CD4-positive, alpha-beta T cell treated with Interleukin-10 for 1 hour (primary cell): ENCODE data around the gene RPL19.

Experiments used
- DNase-seq: peaks from one replicate; pipeline ENCODE4 v3.0.0-alpha.2; 2020

Gene RPL19

DNA sequence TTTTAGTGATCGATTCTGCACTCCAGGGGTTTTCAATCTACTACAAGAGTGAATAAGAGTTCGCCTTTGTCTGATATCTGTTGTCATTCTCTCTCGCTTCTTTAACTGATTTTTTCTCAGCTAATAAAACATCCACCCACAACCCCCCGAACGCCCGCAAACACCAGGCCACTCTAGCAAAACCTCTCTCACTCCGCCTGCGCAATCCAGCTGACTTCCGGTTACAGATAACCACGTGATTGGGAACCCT is 338 bp upstream of the RPL19 start:
- peak; percentile 92 for DNase-seq

DNA sequence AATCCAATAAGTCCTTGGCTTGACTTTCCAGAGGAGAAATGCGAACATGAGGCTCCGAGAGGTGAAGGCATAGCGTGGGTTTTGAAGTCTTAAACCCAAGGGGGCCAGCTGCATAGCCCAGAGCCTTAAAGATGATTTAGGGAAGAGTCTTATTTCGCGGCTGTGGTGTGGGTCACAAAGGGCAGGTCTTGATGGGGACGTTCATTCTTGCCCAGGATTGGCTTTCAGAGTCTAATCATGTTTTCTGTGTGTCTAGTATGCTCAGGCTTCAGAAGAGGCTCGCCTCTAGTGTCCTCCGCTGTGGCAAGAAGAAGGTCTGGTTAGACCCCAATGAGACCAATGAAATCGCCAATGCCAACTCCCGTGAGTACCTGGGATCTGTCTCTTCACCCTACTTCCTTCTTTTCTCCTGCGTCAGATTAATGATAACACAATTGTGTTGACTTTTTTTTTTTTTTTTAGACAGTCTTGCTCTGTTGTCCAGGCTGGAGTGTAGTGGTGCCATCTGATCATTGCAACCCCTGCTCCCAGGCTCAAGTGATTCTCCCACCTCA is 951 bp downstream of the RPL19 start:
- no peak for DNase-seq

DNA sequence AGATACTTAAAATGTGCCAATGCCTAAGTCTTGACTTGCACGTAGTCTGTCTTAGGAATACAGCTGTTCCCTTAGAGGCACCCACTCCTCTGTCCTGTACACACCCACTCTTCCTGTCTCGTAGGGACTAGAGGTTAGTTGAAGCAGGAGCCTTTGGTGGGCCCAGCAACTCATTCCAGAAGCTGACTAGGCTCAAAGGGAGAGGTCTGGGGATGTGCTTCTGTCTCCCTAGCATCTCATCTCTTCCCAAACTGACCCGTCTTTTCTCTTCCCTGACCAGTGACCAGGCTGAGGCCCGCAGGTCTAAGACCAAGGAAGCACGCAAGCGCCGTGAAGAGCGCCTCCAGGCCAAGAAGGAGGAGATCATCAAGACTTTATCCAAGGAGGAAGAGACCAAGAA is 4.2 kb downstream of the RPL19 start:
- no peak for DNase-seq

DNA sequence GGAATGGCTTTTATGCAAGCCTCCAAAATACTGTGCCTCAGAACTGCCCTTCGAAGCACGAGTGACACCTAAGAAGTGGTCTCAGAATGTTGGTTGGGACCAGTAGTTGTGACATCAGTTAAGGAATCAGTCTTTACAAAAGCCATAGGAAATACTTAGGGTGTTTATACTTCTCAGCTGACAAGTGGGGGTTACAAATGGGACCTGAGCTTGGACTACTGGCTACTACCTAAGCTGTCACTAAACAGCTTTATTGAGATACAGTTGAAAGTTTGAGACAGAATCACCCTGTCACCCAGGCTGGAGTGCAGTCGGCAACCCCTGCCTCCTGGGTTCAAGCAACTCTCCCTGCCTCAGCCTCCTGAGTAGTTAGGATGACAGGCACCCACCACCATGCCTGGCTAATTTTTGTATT is 5.0 kb downstream of the RPL19 start:
- DNase-seq: no peak

DNA sequence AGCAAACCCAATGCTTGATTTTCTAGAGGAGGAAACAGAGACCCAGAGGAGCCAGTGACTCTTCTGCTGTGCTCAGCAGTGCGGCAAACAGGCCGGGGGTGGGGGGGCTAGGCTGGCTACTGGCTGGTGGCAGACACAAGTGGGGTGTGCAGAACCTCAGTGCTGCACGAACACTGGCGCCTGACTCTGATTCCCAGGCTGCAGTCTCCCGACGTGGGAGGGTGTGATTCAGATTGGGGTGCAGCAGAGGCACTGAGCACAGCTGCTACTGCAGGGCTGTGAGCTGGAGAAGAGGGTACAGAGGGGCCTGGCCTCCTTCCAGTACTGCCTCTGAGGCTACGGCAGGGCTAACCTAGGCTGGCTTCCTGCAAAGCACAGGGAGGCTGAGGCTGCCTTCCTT is 8.1 kb downstream of the RPL19 start:
- no peak for DNase-seq

- no peak for DNase-seq
Measured at GRCh38 chr17:39208893-39209292, 8.8 kb downstream of the RPL19 start.

GRCh38 chr17:39209317-39210092 is 9.4 kb downstream of the RPL19 start:
- peak; percentile 74 for DNase-seq

DNA sequence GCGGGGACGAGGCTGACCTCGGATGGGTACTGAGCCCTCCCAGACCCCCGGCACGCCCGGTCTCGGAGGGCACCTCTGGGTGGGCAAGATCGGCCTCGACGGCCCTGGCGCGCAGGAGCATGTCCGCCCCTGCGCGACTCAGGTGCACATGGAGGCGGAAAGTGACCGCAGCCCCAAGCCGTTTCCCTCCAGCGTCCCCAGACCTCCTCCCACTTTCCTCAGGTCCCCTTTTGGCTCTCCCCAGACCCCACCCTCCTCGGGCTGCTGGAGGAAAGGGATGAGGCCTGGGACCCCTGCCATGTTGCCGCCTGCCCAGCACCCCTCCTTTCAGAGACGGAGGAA is 10.0 kb downstream of the RPL19 start:
- no peak for DNase-seq

DNA sequence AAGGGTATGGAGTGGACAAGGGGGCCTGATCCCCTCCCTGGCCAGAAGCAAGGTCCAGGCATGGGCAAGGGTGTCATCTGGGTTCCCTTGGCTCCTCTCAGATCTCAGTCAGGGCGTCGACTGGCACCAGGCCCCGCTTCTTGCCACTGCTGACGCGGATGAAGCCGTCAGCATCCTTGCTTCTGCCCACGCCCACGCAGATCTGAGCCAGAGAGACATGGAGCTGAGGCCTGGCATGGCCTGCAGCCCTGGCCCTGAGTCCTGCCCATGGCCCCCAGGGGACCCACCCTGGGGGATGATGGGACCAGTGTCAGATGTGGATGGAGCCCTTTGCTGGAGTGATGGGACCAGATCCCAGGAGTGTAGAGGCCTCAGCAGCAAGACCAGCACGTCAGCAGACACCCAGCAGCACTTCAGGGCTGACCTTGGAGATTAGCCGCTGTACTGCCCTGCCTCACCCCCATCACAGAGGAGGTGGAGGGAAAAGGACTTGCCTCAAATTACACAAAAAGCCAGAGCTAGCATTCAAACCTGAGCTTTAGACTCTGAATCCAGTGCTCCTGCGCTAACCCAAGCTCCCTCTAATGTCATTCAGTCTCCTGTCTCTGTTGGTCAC is 12.2 kb downstream of the RPL19 start:
- DNase-seq: no peak

- DNase-seq: no peak
Measured at GRCh38 chr17:39212841-39213480, 12.9 kb downstream of the RPL19 start.

DNA sequence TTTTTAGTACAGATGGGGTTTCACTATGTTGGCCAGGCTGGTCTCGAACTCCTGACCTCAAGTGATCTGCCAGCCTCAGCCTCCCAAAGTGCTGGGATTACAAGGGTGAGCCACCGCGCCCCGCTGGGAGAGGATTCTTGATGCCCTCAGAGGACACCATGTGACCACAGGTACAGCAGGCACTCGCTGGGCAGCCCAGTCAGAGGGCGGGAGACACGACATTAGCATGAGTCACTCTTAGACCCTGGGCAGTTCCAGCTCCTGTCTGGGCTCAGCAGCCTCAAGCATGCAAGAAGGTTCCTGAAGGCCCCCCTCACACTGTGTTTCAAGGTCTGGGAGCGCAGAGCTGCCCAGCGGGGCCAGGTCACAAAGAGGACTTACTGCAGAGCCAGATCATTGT is 13.8 kb downstream of the RPL19 start:
- DNase-seq: no peak

DNA sequence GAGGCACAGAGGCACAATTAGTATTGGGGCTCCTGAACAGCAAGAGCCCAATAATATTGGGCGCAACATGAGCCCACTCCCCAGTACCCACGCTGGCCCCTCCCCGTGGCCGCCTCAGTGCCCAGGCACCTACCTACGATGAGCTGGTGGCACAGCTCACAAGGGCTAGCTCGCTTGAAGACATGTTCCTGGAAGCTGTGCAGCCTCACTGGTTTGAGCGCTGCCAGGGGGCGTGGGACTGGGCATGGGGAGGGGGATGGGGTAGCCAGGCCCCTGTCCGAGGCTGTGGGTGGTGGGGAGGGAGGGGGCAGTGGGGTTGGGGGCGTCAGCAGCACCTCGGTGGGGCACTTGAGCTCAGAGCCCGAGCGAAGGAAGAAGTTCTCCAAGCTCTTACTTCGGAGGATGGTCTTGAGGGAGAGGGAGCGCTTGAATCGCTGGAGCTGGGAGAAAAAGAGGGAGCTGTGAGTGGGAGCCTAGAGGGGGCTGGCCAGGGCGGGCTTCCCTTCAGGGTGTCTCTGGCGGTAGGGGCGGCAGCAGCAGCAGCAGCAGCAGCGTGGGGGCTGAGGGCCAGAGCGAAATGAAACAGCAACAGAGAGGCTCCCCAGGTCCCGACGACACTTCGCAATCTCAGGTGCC is 17.8 kb downstream of the RPL19 start:
- DNase-seq: no peak

- DNase-seq: no peak
Measured at GRCh38 chr17:39218906-39219305, 18.8 kb downstream of the RPL19 start.

DNA sequence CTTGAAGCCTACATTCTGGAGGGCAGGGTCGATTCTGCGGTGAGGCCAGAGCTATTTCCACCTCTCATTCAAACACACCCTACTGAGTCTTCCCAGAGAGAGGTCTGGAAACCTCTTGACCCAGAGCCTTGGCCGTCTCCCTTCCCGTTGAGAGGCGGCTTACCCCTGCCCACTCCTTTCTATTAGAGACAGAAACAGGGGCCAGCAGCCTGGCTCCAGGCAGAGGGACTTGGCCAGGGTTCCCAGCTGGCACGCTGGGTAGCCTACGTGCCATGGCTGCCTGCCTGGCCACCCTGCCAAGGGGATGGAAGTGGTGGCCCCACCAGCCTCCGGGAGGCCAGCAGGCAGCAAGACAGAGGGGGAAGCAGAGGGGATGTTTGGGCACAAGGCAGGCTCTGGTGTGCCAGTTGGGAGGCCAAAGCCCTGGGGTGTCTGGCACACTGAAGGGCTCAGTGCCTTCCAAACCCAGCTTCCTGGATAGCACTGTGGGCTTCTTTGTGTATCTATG is 19.6 kb downstream of the RPL19 start:
- DNase-seq: no peak

GRCh38 chr17:39221572-39221971 is 21.5 kb downstream of the RPL19 start:
- no peak for DNase-seq

GRCh38 chr17:39222151-39222550 is 22.1 kb downstream of the RPL19 start:
- no peak for DNase-seq

- no peak for DNase-seq
Measured at GRCh38 chr17:39222866-39223834, 23.1 kb downstream of the RPL19 start.

DNA sequence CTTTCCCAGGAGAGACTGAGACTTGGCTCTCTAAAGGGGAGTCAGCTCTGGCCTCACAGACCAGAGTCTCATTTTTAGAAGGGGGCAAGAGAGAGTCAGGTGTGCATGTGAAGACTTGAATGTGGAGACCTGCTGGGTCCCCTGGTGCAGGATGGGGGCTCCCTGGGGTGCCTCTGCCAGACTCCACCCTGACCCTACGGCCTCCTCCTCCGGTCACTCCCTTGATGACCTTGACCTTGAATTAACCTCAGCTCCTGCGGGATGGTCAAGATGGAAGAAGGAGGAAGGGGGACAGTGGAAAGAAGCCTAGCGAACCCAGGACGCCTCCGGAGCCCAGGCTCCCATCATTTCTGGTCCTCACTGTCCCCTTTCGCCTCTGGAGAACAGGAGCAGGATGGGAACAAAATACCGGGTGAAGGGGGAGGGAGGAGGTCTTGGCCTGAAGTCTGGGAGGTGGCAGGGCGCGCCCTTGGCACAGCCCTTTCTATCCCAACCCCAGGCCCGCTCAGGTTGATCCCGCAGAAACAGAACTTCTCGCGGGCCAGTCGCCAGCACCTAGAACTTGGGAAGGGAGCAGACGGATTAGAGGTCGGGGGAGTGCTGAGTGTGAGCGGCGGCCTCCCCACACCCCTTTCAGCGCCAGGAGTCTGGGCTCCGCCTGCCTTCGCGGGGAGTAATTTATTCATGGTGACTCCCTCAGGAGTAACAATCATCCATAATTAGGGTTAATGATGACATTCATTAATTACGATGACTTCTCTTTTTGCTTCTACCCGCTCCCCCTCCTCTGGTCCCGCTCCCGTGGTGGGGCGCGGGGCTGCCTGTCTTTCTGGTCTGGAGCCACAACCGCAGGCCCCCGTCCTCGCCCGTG is 24.1 kb downstream of the RPL19 start:
- DNase-seq: no peak

GRCh38 chr17:39224778-39225307 is 24.8 kb downstream of the RPL19 start:
- no peak for DNase-seq

DNA sequence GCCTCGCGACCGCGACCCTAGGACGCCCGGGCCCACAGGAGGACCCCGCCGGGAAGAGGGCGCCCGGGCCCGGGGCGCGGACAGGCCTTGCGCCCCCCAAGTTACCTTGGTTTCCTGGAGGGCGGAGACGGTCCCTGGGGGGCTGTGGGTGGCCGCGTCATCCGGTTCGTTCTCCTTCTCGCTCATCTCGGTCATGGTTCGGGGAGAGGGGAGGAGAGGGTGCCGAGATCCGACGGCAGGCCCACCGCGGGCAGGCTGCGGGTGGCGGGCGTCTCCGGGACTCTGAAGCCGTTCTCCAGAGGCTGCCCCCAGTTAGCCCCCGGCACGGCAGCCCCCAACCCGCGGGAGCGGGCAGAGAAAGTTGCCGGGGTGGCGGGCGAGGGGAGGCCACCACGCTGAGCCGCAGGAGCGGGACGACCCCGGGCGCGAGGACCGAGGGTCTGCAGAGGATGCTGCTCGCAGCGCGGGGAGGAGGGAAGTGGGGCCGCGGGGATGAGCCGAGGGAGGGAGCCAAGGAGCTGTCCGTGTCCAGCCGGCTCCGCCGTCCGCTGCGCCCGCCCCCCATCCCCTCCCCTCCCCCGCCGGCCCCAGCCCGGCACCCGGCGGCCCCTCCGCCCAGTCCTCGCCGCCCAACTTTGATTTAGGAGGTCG is 25.4 kb downstream of the RPL19 start, which contains the start of gene STAC2:
Gene STAC2 (minus strand): TSS at position 638 of the 651 bp plus-strand sequence. CDS start 443 bp downstream, at position 195.
- no peak for DNase-seq
